HEK293 (cell line): ENCODE data around the gene CZIB.
"Not testable (repeated sequence)": the region's sequence is repeated elsewhere in the genome, so short reads cannot be mapped to it uniquely, and the experiment has no call there.

Experiments used
- KLF7 ChIP-seq: fragments of 450-650 bp; formaldehyde crosslinking; IDR thresholded peaks from 2 replicates; pipeline ENCODE4 v1.5.1; 2016; ENCODE audit warnings: missing biosample characterization, missing genetic modification characterization, borderline replicate concordance
- ZBTB21 ChIP-seq: fragments of 450-650 bp; formaldehyde crosslinking; IDR thresholded peaks from 2 replicates; pipeline ENCODE4 v1.5.1; 2017; ENCODE audit warnings: missing biosample characterization, missing genetic modification characterization
- ZFP69B ChIP-seq: fragments of 450-650 bp; formaldehyde crosslinking; IDR thresholded peaks from 2 replicates; pipeline ENCODE4 v1.5.1; 2016; ENCODE audit warnings: missing biosample characterization, missing genetic modification characterization
- ZNF146 ChIP-seq: fragments of 450-650 bp; formaldehyde crosslinking; IDR thresholded peaks from 2 replicates; pipeline ENCODE4 v1.5.1; 2016; ENCODE audit warnings: missing biosample characterization, missing genetic modification characterization
- ZNF350 ChIP-seq: fragments of 450-650 bp; formaldehyde crosslinking; IDR thresholded peaks from 2 replicates; pipeline ENCODE4 v1.5.0; 2017; ENCODE audit warnings: missing biosample characterization, mild to moderate bottlenecking, missing genetic modification characterization
- ZNF610 ChIP-seq: fragments of 450-650 bp; formaldehyde crosslinking; IDR thresholded peaks from 2 replicates; pipeline ENCODE4 v1.5.1; 2016; ENCODE audit warnings: missing biosample characterization, missing genetic modification characterization, borderline replicate concordance
- ZNF623 ChIP-seq: fragments of 450-650 bp; formaldehyde crosslinking; IDR thresholded peaks from 2 replicates; pipeline ENCODE4 v1.5.1; 2016; ENCODE audit warnings: missing biosample characterization, missing genetic modification characterization
- ZNF785 ChIP-seq: fragments of 450-650 bp; formaldehyde crosslinking; IDR thresholded peaks from 2 replicates; pipeline ENCODE4 v1.5.1; 2016; ENCODE audit warnings: missing biosample characterization, missing genetic modification characterization
- TF ChIP-seq, protein P1 (sequence below): fragments of 450-650 bp; formaldehyde crosslinking; IDR thresholded peaks from 2 replicates; pipeline ENCODE4 v1.5.1; 2017; ENCODE audit warnings: missing biosample characterization, missing genetic modification characterization
- TF ChIP-seq, protein P2 (sequence below): IDR thresholded peaks from 2 replicates; pipeline ENCODE4 v1.6.1; 2011; ENCODE audit warnings: mild to moderate bottlenecking, low read depth, low read length, borderline replicate concordance
- TF ChIP-seq, protein P3 (sequence below): fragments of 450-650 bp; formaldehyde crosslinking; IDR thresholded peaks from 2 replicates; pipeline ENCODE4 v1.5.1; 2016; ENCODE audit warnings: missing biosample characterization, missing genetic modification characterization

DNA sequence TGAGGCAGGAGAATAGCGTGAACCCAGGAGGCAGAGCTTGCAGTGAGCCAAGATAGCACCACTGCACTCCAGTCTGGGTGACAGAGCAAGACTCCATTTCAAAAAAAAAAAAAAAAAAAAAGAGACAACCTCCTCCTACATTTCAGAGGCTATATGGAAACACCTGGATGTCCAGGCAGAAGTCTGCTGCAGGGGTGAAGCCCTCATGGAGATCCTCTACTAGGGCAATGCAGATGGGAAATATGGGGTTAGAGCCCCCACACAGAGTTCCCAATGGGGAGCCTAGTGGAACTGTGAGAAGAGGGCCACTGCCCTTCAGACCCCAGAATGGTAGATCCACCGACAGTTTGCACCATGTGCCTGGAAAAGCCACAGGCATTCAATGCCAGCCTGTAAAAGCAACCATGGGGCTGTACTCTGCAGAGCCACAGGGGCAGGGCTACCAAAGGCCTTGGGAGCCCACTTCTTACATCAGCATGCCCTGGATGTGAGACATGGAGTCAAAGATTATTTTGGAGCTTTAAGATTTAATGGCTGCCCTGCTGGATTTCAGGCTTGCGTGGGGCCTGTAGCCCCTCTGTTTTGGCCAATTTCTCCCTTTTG lies 14.2 kb downstream of the CZIB start:
- TF ChIP-seq, protein P1, sequence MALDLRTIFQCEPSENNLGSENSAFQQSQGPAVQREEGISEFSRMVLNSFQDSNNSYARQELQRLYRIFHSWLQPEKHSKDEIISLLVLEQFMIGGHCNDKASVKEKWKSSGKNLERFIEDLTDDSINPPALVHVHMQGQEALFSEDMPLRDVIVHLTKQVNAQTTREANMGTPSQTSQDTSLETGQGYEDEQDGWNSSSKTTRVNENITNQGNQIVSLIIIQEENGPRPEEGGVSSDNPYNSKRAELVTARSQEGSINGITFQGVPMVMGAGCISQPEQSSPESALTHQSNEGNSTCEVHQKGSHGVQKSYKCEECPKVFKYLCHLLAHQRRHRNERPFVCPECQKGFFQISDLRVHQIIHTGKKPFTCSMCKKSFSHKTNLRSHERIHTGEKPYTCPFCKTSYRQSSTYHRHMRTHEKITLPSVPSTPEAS (tag by site-specific recombination) = not testable (repeated sequence)
- TF ChIP-seq, protein P2, sequence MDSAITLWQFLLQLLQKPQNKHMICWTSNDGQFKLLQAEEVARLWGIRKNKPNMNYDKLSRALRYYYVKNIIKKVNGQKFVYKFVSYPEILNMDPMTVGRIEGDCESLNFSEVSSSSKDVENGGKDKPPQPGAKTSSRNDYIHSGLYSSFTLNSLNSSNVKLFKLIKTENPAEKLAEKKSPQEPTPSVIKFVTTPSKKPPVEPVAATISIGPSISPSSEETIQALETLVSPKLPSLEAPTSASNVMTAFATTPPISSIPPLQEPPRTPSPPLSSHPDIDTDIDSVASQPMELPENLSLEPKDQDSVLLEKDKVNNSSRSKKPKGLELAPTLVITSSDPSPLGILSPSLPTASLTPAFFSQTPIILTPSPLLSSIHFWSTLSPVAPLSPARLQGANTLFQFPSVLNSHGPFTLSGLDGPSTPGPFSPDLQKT = not testable (repeated sequence)
- TF ChIP-seq ZNF146; ZNF350 (tag by site-specific recombination); ZFP69B (tag by site-specific recombination); KLF7 (tag by site-specific recombination); ZNF785; ZNF623 (tag by site-specific recombination); ZBTB21 (tag by site-specific recombination); ZNF610 (tag by site-specific recombination): not testable (repeated sequence)
- TF ChIP-seq, protein P3, sequence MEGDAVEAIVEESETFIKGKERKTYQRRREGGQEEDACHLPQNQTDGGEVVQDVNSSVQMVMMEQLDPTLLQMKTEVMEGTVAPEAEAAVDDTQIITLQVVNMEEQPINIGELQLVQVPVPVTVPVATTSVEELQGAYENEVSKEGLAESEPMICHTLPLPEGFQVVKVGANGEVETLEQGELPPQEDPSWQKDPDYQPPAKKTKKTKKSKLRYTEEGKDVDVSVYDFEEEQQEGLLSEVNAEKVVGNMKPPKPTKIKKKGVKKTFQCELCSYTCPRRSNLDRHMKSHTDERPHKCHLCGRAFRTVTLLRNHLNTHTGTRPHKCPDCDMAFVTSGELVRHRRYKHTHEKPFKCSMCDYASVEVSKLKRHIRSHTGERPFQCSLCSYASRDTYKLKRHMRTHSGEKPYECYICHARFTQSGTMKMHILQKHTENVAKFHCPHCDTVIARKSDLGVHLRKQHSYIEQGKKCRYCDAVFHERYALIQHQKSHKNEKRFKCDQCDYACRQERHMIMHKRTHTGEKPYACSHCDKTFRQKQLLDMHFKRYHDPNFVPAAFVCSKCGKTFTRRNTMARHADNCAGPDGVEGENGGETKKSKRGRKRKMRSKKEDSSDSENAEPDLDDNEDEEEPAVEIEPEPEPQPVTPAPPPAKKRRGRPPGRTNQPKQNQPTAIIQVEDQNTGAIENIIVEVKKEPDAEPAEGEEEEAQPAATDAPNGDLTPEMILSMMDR = not testable (repeated sequence)
